COLO668 (cell line): ENCODE measurements around the gene SDR39U1.

Source experiments
- DNase-seq: peaks from one replicate; lab custom pipeline; 2025; ENCODE audit not compliant: unreplicated experiment; lab: John Stamatoyannopoulos, UW

Gene SDR39U1

GRCh38 chr14:24430143-24430681, 12.4 kb downstream of the SDR39U1 start:
- peak; percentile 82 for DNase-seq

GRCh38 chr14:24429395-24430142, 13.0 kb downstream of the SDR39U1 start, which contains the start of the genes CBLN3 and KHNYN:
TSS of gene CBLN3 (minus strand) at chr14:24429668. CDS start at chr14:24429054, 614 bp downstream.
TSS of gene KHNYN (plus strand) at chr14:24429954. CDS start at chr14:24430731, 777 bp downstream.
- peak; percentile 91 for DNase-seq

- DNase-seq, result no peak
Measured at GRCh38 chr14:24428628-24429394, 13.8 kb downstream of the SDR39U1 start.

- DNase-seq, result no peak
Measured at GRCh38 chr14:24427537-24428508, 14.8 kb downstream of the SDR39U1 start.

- DNase-seq, result peak; percentile 69
Measured at GRCh38 chr14:24426912-24427536, 15.6 kb downstream of the SDR39U1 start.

- no peak for DNase-seq
Measured at GRCh38 chr14:24426150-24426911, 16.2 kb downstream of the SDR39U1 start.

- DNase-seq, result no peak
Measured at GRCh38 chr14:24425704-24426103, 16.9 kb downstream of the SDR39U1 start.

GRCh38 chr14:24422694-24423601, 19.6 kb downstream of the SDR39U1 start:
- DNase-seq, result no peak

GRCh38 chr14:24422261-24422660, 20.3 kb downstream of the SDR39U1 start:
- no peak for DNase-seq

- DNase-seq, result no peak
Measured at GRCh38 chr14:24418492-24418873, 24.1 kb downstream of the SDR39U1 start.

GRCh38 chr14:24417832-24418491, 24.6 kb downstream of the SDR39U1 start:
- no peak for DNase-seq

- DNase-seq, result no peak
Measured at GRCh38 chr14:24416932-24417619, 25.5 kb downstream of the SDR39U1 start.

GRCh38 chr14:24416254-24416931, 26.2 kb downstream of the SDR39U1 start:
- no peak for DNase-seq

- no peak for DNase-seq
Measured at GRCh38 chr14:24415421-24416253, 26.9 kb downstream of the SDR39U1 start.

GRCh38 chr14:24414732-24415420, 27.7 kb downstream of the SDR39U1 start:
- DNase-seq, result no peak
